ENCODE results near the gene SF1. TPM values are rescaled to one million over a fixed set of nuclear protein-coding genes. Genes with fewer than 3 reads are reported as not detected.

SF1 gene
- total and polyA plus RNA-seq, 2 donors (not counting 3 experiments of a cell fraction or from before 2014, with no cell fraction given) = 95.0 to 342 TPM

- H2AFZ ChIP-seq (ENCODE audit: low read depth, low read length) = no peak overlapping the region
- BruUV-seq (replicated peaks) = no TSS peak
- no peak overlapping the region for H3K4me3 ChIP-seq (replicated peaks in 1 of 3; ENCODE audit: insufficient read depth in 1 of 3, low read depth in 1 of 3, low read length in 3 of 3)
- DNase-seq (ENCODE audit: low read depth, low spot score) = no peak
- H3K79me2 ChIP-seq (ENCODE audit: control insufficient read depth, insufficient read depth, low read length) = peaks cover 26% of the 10 kb centered on the region
- H3K4me1 ChIP-seq (ENCODE audit: control insufficient read depth, extremely low read depth, insufficient read depth, low read length) = peaks cover 20% of the 10 kb centered on the region
- H3K36me3 ChIP-seq (ENCODE audit: control insufficient read depth in 2 of 2, extremely low read depth in 1 of 2, insufficient read depth in 2 of 2, low read length in 2 of 2) = peaks cover 43 to 54% of the 10 kb centered on the region in 2 experiments
- FAIRE-seq = no peak
- H3K27me3 ChIP-seq (ENCODE audit: control insufficient read depth in 2 of 2, insufficient read depth in 2 of 2, low read length in 2 of 2) = no peaks in the 10 kb centered on the region
- intact Hi-C loops (cut with micrococcal nuclease) = no loop called here
- H3K4me2 ChIP-seq (ENCODE audit: insufficient read depth, low read length) = no peak overlapping the region
- H3K9me1 ChIP-seq (replicated peaks; ENCODE audit: control insufficient read depth, extremely low read depth, insufficient read depth, low read length) = no peaks in the 10 kb centered on the region
- dilution Hi-C loops (cut with MboI; ENCODE audit: extremely low pct_ligation_motif_present, low sequenced_read_pairs) = no loop called here
- POLR2A ChIA-PET = interaction anchor here (1.1 kb wide), 1 partner anchor 8 kb away, joined by 8 read pairs; no protein-coding TSS in a partner anchor
- peaks cover 3% of the 10 kb centered on the region for H4K20me1 ChIP-seq (replicated peaks; ENCODE audit: control insufficient read depth, extremely low read depth, insufficient read depth, low read length)
- TF ChIP-seq FOS (IDR thresholded peaks at IDR 0.05; ENCODE audit: borderline replicate concordance, insufficient read depth, low read length) (no peak), POLR2AphosphoS5 (IDR thresholded peaks at IDR 0.05; ENCODE audit: insufficient read depth, low read depth, low read length) (no peak), EZH2 (IDR thresholded peaks at IDR 0.05; ENCODE audit: borderline replicate concordance, low read depth, low read length, severe bottlenecking) (no peak), POLR2A (IDR thresholded peaks at IDR 0.05; ENCODE audit: low read depth, low read length) (no peak), MYC (IDR thresholded peaks at IDR 0.05; ENCODE audit: low read depth, low read length) (no peak), MAX (IDR thresholded peaks at IDR 0.05; ENCODE audit: insufficient read depth, insufficient read length) (no peak), GATA2 (IDR thresholded peaks at IDR 0.05; ENCODE audit: insufficient read depth, insufficient read length, low read depth, low read length) (no peak), JUN (IDR thresholded peaks at IDR 0.05; ENCODE audit: borderline replicate concordance, insufficient read depth, insufficient read length, low read depth) (no peak)
- TF ChIP-seq, protein P1, sequence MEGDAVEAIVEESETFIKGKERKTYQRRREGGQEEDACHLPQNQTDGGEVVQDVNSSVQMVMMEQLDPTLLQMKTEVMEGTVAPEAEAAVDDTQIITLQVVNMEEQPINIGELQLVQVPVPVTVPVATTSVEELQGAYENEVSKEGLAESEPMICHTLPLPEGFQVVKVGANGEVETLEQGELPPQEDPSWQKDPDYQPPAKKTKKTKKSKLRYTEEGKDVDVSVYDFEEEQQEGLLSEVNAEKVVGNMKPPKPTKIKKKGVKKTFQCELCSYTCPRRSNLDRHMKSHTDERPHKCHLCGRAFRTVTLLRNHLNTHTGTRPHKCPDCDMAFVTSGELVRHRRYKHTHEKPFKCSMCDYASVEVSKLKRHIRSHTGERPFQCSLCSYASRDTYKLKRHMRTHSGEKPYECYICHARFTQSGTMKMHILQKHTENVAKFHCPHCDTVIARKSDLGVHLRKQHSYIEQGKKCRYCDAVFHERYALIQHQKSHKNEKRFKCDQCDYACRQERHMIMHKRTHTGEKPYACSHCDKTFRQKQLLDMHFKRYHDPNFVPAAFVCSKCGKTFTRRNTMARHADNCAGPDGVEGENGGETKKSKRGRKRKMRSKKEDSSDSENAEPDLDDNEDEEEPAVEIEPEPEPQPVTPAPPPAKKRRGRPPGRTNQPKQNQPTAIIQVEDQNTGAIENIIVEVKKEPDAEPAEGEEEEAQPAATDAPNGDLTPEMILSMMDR (IDR thresholded peaks at IDR 0.05; ENCODE audit: extremely low read depth in 1 of 2, insufficient read depth in 1 of 2, low read depth in 1 of 2, low read length in 2 of 2) = no peak
- no peak overlapping the region for H3K27ac ChIP-seq (ENCODE audit: insufficient read depth, low read depth, low read length)
- CTCF ChIA-PET = interaction anchor here (1.2 to 2.6 kb wide), 4 partner anchors 8 to 75 kb away, joined by 5 to 12 read pairs (median 6); partner anchors contain the start of gene SF1
- no peak overlapping the region for H3K9ac ChIP-seq (replicated peaks; ENCODE audit: extremely low read depth, insufficient read depth, low read length)
- H3K9me3 ChIP-seq (replicated peaks; ENCODE audit: control insufficient read depth, insufficient read depth, low read length) = no peaks in the 10 kb centered on the region
These were observed 14.2 kb downstream of the SF1 start for GRCh38 chr11:64764040-64764611.

Data from endothelial cell of umbilical vein (primary cell).